Transverse colon (tissue), 4 donors: ENCODE results near the gene SHISA9. TPM values are rescaled to one million over a fixed set of nuclear protein-coding genes. Genes with fewer than 3 reads are reported as not detected.
A peak's percentile ranks its signal among the peaks of the same experiment; 100 is the strongest.

Source experiments
- DNase-seq: peaks from one replicate; pipeline ENCODE4 v3.0.0-alpha.2; 2019
- H3K27ac ChIP-seq, 4 donors: fragments of 200-600 bp; sonication (generic); 2 replicates each; pipeline ENCODE4 v1.5.1; 2016 to 2018; ENCODE audit warnings: inconsistent platforms in 4 of 4
- H3K27me3 ChIP-seq: fragments of 200-600 bp; sonication (generic); 2 replicates; pipeline ENCODE4 v1.5.1; 2017; ENCODE audit warnings: inconsistent platforms
- H3K36me3 ChIP-seq, 4 donors: fragments of 200-600 bp; sonication (generic); 2 replicates each; pipeline ENCODE4 v1.5.1; 2017 to 2019; ENCODE audit warnings: inconsistent platforms in 4 of 4
- H3K4me1 ChIP-seq, 4 donors: fragments of 200-600 bp; sonication (generic); 2 replicates each; pipeline ENCODE4 v1.5.1; 2017 to 2020; ENCODE audit warnings: inconsistent platforms in 4 of 4
- H3K4me3 ChIP-seq, 4 donors: fragments of 200-600 bp; sonication (generic); 1 replicate in 1 of 4; 2 replicates in 3 of 4; pipeline versions ENCODE4 v1.5.1 to v1.6.1; 2017 to 2019; ENCODE audit warnings: inconsistent platforms in 4 of 4
- H3K9me3 ChIP-seq, 2 donors: fragments of 200-600 bp; sonication (generic); 2 replicates each; pipeline ENCODE4 v1.5.1; 2017 to 2019; ENCODE audit warnings: inconsistent platforms in 2 of 2
- EP300 ChIP-seq: sonication (generic); formaldehyde crosslinking; IDR thresholded peaks from one replicate; pipeline ENCODE4 v1.6.1; 2017; ENCODE audit warnings: antibody characterized with exemption, low read depth
- POLR2A ChIP-seq: fragments of 450-650 bp; IDR thresholded peaks from one replicate; pipeline ENCODE4 v1.6.1; 2016; ENCODE audit warnings: antibody characterized with exemption, mild to moderate bottlenecking, moderate library complexity
- POLR2AphosphoS5 ChIP-seq, 3 donors: sonication (generic); formaldehyde crosslinking; IDR thresholded peaks; one replicate each; pipeline ENCODE4 v1.6.1; 2016; ENCODE audit warnings: antibody characterized with exemption in 3 of 3
- WGBS, 2 donors: methylation state at CpG; one replicate each; pipeline ENCODE4 v1.1.5; 2018; ENCODE audit warnings: low coverage in 1 of 2; 5-methylcytosine and 5-hydroxymethylcytosine counted together
- in situ Hi-C, 4 donors: fragments of 200-750 bp; cut with MboI; loops; one replicate each; pipeline versions ENCODE4 v1.15.0 to v1.15.1; 2017; ENCODE audit warnings: low sequenced_read_pairs in 3 of 4, low pct_ligation_motif_present in 1 of 4, low pct_unique_long_range_greater_than_20kb in 1 of 4
- intact Hi-C: fragments of 100-400 bp; cut with DNase I; formaldehyde crosslinking; loops from one replicate; pipeline ENCODE4 v1.15.1; 2023; ENCODE audit warnings: low total_unique reads
- total RNA-seq, 4 donors: library from RNA; depleted of rRNA; stranded (reverse); fragments of >200 nt; gene quantifications; one replicate each; pipeline ENCODE4 v1.1.0, GENCODE V29; 2016
- TF ChIP-seq, protein P1 (sequence below), 5 experiments: fragments of 200-600 bp in 3 of 5; fragments of 450-650 bp in 2 of 5; sonication (generic) in 3 of 5; IDR thresholded peaks; 1 replicate in 2 of 5; 2 replicates in 3 of 5; pipeline ENCODE4 v1.5.1; 2016 to 2017; ENCODE audit warnings: antibody characterized with exemption in 5 of 5, inconsistent platforms in 3 of 5, mild to moderate bottlenecking in 2 of 5, moderate library complexity in 1 of 5

Gene SHISA9
- total RNA-seq, 4 donors from 2014 or later = 1.3 to 37.6 (median 2.1) TPM

- WGBS, 2 donors = 50 to 82% methylated on average over 1 to 3 of the region's 3 CpGs
- in situ Hi-C loops = no loop called here
Measured at GRCh38 chr16:13055480-13055879, 154.1 kb downstream of the SHISA9 start.

GRCh38 chr16:13056607-13057006 is 155.2 kb downstream of the SHISA9 start:
- WGBS, 2 donors = 80 to 86% methylated on average over 2 to 5 of the region's 5 CpGs
- Histone ChIP-seq H3K27ac (no peak overlapping the region), H3K36me3 (no peaks in the 10 kb centered on the region), H3K4me3 (no peak overlapping the region), H3K27me3 (no peaks in the 10 kb centered on the region), H3K9me3 (no peaks in the 10 kb centered on the region), H3K4me1 (no peaks in the 10 kb centered on the region)
- TF ChIP-seq EP300 = no peak
- TF ChIP-seq, protein P1, sequence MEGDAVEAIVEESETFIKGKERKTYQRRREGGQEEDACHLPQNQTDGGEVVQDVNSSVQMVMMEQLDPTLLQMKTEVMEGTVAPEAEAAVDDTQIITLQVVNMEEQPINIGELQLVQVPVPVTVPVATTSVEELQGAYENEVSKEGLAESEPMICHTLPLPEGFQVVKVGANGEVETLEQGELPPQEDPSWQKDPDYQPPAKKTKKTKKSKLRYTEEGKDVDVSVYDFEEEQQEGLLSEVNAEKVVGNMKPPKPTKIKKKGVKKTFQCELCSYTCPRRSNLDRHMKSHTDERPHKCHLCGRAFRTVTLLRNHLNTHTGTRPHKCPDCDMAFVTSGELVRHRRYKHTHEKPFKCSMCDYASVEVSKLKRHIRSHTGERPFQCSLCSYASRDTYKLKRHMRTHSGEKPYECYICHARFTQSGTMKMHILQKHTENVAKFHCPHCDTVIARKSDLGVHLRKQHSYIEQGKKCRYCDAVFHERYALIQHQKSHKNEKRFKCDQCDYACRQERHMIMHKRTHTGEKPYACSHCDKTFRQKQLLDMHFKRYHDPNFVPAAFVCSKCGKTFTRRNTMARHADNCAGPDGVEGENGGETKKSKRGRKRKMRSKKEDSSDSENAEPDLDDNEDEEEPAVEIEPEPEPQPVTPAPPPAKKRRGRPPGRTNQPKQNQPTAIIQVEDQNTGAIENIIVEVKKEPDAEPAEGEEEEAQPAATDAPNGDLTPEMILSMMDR (IDR thresholded peaks at IDR 0.05) = no peak
- TF ChIP-seq POLR2AphosphoS5 (IDR thresholded peaks at IDR 0.05) = no peak
- TF ChIP-seq POLR2A = no peak
- in situ Hi-C loops (no loop called here), intact Hi-C loops (loop anchor here (5.0 kb wide), 1 partner anchor 196 kb away; no protein-coding TSS in a partner anchor)
- no peak for DNase-seq

More at GRCh38 chr16:13055480-13055879, 154.1 kb downstream of the SHISA9 start:
- Histone ChIP-seq H3K27me3 (no peaks in the 10 kb centered on the region), H3K4me3 (no peak overlapping the region), H3K9me3 (no peaks in the 10 kb centered on the region), H3K36me3 (no peaks in the 10 kb centered on the region), H3K4me1 (no peaks in the 10 kb centered on the region), H3K27ac (no peak overlapping the region)
- intact Hi-C loops = loop anchor here (5.0 kb wide), 1 partner anchor 197 kb away; no protein-coding TSS in a partner anchor
- no peak for DNase-seq
- TF ChIP-seq EP300 (no peak), POLR2A (no peak), POLR2AphosphoS5 (IDR thresholded peaks at IDR 0.05) (no peak)
- TF ChIP-seq, protein P1 (IDR thresholded peaks at IDR 0.05) = no peak

GRCh38 chr16:13060932-13061331 is 159.5 kb downstream of the SHISA9 start:
- WGBS, 2 donors = 62 to 80% methylated on average over 7 to 13 of the region's 13 CpGs
- Histone ChIP-seq H3K36me3 (no peaks in the 10 kb centered on the region), H3K9me3 (no peaks in the 10 kb centered on the region), H3K27ac (peak overlapping the region in 1 of 4 donors; percentile 48), H3K4me3 (no peak overlapping the region), H3K4me1 (no peaks in the 10 kb centered on the region), H3K27me3 (no peaks in the 10 kb centered on the region)
- in situ Hi-C loops = no loop called here
- DNase-seq = no peak
- intact Hi-C loops = no loop called here
- TF ChIP-seq, protein P1 (IDR thresholded peaks at IDR 0.05) = no peak

DNA sequence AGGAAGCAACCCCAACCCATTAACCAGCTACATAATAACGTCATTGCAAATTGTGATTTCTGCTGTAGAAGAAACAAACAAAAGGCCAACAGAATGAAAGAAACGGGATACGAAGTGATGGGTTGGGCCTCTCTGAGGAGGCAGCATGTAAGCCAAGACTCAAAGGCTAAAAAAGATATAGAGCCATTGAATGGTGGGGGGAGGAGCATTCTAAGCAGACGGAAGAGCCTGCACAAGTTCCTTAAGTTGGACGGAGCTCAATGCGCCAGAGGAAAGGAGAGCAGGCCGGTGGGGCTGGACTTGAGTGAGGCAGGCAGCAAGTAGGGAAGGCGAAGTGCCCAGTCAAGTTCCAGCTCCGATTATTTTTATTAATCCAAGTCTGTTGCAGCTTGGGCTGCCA is 160.3 kb downstream of the SHISA9 start:
- no peak overlapping the region for H3K27ac ChIP-seq
- in situ Hi-C loops (no loop called here), intact Hi-C loops (no loop called here)
- H3K4me3 ChIP-seq = no peak overlapping the region
- no peak for TF ChIP-seq POLR2AphosphoS5 (IDR thresholded peaks at IDR 0.05)
- TF ChIP-seq POLR2A = no peak
- no peak for TF ChIP-seq EP300
- TF ChIP-seq, protein P1 (IDR thresholded peaks at IDR 0.05) = no peak
- 45 to 62% methylated on average over 7 to 9 of the region's 9 CpGs for WGBS, 2 donors
- no peaks in the 10 kb centered on the region for H3K9me3 ChIP-seq
- H3K27me3 ChIP-seq = no peaks in the 10 kb centered on the region
- no peaks in the 10 kb centered on the region for H3K36me3 ChIP-seq
- no peak for DNase-seq
- no peaks in the 10 kb centered on the region for H3K4me1 ChIP-seq
